SIG-M5 treated with dmso at 0.1 percent for 504 hours (cell line): Measurements from ENCODE around the gene ALOX12.
A peak's percentile ranks its signal among the peaks of the same experiment; 100 is the strongest.

Experiments
- DNase-seq: peaks from one replicate; lab custom pipeline; 2025; ENCODE audit not compliant: unreplicated experiment; lab: John Stamatoyannopoulos, UW

ALOX12 gene

GRCh38 chr17:7001318-7001961 lies 5.6 kb downstream of the ALOX12 start:
- DNase-seq, result no peak

GRCh38 chr17:7002288-7003047 lies 6.6 kb downstream of the ALOX12 start:
- DNase-seq, result no peak

- no peak for DNase-seq
These were observed 7.9 kb downstream of the ALOX12 start for GRCh38 chr17:7003745-7004144.

- DNase-seq, result peak; percentile 69
These were observed 8.8 kb downstream of the ALOX12 start for GRCh38 chr17:7004398-7005253.

- no peak for DNase-seq
These were observed 9.9 kb downstream of the ALOX12 start for GRCh38 chr17:7005716-7006115.

GRCh38 chr17:7007143-7007542 lies 11.3 kb downstream of the ALOX12 start:
- DNase-seq, result no peak

GRCh38 chr17:7010523-7010922 lies 14.7 kb downstream of the ALOX12 start:
- DNase-seq, result no peak

DNA sequence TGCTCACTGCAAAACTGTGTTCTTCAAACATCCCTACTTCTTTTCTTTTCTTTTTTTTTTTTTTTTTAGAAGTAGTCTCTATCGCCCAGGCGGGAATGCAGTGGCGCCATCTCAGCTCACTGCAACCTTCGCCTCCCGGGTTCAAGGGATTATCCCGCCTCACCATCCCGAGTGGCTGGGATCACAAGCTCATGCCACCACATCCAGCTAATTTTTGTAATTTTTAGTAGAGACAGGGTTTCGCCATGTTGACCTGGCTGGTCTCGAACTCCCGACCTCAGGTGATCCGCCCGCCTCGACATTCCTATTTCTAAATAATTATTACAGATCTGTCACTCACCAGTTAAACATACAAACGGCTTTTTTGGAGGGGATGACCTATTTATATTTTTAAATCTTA lies 15.6 kb downstream of the ALOX12 start:
- DNase-seq, result no peak

DNA sequence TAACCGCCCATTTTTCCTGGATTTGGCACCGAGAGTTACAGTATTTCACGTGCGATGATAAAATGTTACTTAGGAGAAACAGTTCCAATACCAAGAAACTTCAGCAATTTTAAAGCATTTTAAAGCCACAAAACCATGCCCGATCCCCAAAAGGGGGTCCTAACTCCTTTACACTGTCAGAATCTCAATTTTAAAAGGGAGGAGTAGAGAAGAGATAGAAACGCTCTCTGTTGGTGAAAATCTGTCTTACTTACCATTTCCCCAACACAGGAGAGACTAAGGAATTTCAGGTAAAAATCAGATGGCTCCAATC lies 16.0 kb downstream of the ALOX12 start:
- DNase-seq, result no peak

DNA sequence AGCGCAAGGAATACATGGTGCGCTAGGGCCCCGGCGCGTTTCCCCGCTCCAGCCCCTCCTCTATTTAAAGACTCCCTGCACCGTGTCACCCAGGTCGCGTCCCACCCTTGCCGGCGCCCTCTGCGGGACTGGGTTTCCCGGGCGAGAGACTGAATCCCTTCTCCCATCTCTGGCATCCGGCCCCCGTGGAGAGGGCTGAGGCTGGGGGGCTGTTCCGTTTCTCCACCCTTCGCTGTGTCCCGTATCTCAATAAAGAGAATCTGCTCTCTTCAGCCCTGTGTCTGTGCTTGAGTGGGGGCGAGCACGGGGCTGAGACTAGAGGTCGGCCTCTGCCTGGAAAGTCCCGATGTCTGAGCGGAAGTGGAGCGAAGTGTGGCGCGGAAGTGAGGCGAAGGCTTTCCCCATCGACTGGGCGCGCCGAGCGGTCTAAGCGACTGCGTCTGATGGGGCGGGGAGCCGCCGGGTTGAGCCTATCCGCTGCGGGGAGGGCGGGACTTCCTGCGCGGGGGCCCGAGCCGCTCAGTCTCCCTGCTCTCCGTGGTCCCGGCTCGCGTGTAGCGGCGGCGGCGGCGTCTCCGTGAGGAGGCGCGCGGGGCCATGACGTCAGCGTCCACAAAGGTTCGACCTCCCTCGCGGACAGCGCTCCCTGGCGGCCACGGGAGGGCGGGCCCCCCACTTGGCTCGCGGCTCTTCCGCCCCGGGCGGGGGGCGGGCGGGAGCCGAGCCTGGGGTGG lies 18.6 kb downstream of the ALOX12 start:
- DNase-seq, result peak; percentile 95

DNA sequence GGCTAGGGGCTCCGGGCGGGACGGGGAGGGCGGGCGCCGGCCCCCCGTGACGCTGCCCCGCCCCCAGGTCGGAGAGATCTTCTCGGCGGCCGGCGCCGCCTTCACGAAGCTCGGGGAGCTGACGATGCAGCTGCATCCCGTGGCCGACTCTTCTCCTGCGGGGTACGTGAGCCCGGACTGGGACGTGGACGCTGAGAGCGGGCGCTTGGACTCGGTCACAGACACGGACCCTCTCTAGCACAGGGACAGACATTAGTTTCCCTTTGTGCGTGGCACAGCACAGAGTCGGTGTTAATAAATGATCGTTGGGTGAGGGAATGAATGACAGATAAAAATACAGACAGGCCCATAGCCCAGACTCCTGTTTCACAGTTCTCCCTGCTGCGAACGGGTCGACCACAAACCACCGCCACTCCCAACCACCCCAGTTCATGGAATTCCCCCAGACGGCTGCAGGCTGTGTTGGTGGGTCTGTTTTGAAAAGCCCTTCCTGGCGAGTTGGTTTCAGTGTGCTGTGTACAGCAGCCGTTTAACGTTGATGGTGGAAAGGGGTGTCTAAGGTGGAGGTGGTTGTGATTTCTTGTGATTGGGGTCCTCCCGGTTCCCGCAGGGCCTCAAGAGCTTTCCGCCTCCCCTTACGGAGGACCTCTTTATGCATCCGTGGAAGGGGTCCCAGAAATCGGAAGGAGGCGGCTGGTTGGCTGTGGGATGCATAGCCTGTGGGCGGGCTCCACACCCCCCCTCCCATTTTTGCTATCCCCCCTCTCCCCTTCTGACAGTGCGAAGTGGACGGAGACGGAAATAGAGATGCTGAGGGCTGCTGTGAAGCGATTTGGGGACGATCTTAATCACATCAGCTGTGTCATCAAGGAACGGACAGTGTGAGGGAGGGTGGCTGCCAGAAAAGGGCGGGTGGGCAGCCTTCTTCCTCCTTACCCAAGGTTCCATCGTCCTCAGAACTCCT lies 19.4 kb downstream of the ALOX12 start:
- DNase-seq, result no peak

DNA sequence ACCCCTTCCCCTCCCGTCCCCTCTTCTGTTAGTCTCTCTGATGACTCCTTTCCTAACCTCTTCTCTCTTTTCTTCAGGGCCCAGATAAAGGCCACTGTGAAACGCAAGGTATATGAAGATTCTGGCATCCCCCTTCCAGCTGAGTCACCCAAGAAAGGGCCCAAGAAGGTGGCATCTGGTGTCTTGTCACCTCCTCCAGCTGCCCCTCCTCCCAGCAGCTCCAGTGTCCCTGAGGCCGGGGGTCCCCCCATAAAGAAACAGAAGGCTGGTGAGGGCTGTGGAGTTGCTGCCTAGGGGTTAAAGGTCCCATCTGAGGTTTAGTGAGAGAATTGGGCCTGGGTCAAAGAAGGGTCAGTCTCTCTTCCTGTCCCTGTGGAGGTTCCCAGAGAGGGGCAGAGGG lies 20.6 kb downstream of the ALOX12 start:
- no peak for DNase-seq

GRCh38 chr17:7016886-7017826 lies 21.3 kb downstream of the ALOX12 start:
- DNase-seq, result no peak

DNA sequence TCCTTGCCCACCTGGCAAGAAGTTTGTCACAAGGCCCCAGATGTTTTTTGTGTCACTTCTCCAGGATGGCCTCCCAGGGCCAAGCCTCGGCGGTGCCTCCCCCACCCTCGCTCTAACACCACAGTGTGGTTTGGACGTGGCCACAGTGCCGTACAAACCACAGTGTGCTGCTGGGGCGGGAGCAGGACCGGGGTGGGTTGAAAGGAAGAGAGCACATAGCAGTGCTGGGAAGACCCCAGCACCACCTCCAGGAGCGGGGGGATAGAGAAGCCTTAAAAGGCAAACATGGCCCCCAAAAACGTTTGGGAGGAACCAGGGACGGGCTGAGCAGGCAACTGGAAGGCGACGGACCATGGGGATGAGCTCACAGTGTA lies 22.0 kb downstream of the ALOX12 start:
- DNase-seq, result no peak

DNA sequence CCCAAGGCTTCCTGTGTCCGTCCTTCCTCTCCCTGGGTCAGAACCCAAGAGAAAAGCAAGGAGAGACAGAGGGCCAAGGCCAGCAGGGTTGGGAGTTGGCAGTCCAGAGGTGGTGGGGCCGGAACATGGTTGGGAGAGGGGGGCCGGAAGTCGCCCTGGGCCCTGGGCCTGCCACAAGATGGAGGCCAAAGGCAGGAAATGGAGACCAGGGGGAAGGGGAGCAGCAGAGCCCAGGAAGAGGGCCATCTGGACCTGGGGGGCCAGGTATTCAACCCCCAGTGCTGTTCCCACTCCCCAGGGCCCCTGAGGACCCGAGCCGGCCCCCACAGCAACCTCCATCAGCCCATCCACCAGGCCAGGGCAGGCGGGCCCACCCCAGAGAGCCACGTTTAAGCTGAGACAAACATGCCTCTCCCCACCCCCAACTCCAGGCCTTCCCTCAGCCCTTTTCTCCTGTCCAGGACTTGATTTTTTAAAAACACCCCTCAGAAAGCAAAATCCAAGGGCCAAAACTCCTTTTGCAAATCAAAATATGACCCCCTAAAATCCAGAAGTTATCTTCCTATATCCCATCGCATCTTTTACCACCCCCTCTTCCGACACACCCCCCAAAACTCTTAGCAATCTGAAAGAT lies 22.6 kb downstream of the ALOX12 start:
- no peak for DNase-seq

GRCh38 chr17:7019367-7019766 lies 23.5 kb downstream of the ALOX12 start:
- DNase-seq, result no peak

DNA sequence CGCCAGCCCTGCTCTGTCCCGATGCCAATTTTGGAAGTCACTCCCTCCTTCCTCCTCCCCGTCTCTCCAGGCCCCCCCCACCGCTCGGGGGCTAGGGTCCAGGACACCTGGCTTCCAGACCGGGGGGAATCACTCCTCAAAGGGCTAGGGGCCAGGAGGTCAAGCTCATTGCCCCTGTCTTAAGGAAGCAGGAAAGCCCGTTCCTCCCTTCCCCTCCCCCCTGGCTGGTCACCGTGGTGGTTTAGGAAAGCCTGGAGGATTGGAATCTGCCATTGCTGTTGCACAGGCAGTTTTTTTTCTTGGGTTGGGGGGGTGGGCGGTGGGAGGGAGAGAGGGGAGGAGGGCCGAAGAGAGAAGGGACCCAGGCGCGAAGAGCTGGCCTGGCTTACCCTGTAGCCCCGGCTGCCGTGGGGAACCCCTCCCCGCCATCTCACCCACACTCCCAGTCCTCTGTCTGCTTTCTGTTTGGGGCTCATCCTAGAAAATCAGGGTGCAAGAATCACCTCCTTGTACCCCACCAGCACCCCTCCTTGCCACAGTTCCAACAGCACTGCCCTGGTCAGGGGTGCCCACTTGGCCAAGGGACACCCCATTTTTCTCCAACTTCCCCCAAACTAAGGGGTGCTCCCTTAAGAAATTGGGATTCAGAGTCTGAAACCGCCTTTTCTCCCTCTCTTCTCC lies 24.1 kb downstream of the ALOX12 start:
- DNase-seq, result no peak
